WERI-Rb-1 (cell line): ENCODE measurements around the gene SAMD9.

Experiments
- DNase-seq: peaks from one replicate; pipeline ENCODE4 v3.0.0-alpha.2; 2020
- H3K27ac ChIP-seq: fragments of 250-450 bp; sonication (Bioruptor Pico); 2 replicates; pipeline ENCODE4 v1.5.1; 2020; ENCODE audit warnings: mild to moderate bottlenecking, moderate library complexity
- H3K27me3 ChIP-seq: fragments of 250-450 bp; sonication (Bioruptor Pico); 2 replicates; pipeline ENCODE4 v1.5.1; 2021; ENCODE audit warnings: mild to moderate bottlenecking, low read depth, moderate library complexity; ENCODE audit not compliant: insufficient read depth, severe bottlenecking
- H3K36me3 ChIP-seq: fragments of 250-450 bp; sonication (Bioruptor Pico); 2 replicates; pipeline ENCODE4 v1.5.1; 2020; ENCODE audit warnings: mild to moderate bottlenecking, moderate library complexity
- H3K4me3 ChIP-seq: 2 replicates; pipeline ENCODE4 v1.5.1; 2011; ENCODE audit warnings: low read depth, mild to moderate bottlenecking, control low read depth, low read length
- H3K9me3 ChIP-seq: fragments of 250-450 bp; sonication (Bioruptor Pico); 2 replicates; pipeline ENCODE4 v1.5.1; 2021; ENCODE audit warnings: mild to moderate bottlenecking, moderate library complexity; ENCODE audit not compliant: severe bottlenecking
- CTCF ChIP-seq: IDR thresholded peaks from 2 replicates; pipeline ENCODE4 v1.5.1; 2011; ENCODE audit warnings: low read depth, mild to moderate bottlenecking, control low read depth, inconsistent platforms, low read length

The SAMD9 gene

GRCh38 chr7:93117852-93118530 lies at the start of gene SAMD9:
TSS of gene SAMD9 (minus strand) at chr7:93117979. CDS start at chr7:93106097, 11,882 bp downstream.
- H3K36me3 ChIP-seq, result no peaks in the 10 kb centered on the region
- no peak for TF ChIP-seq CTCF
- H3K27me3 ChIP-seq, result no peaks in the 10 kb centered on the region
- no peak for DNase-seq
- H3K9me3 ChIP-seq, result no peaks in the 10 kb centered on the region
- H3K27ac ChIP-seq, result no peak within 1 kb of the TSS
- H3K4me3 ChIP-seq, result no peak within 1 kb of the TSS

- H3K4me3 ChIP-seq, result no peak overlapping the region
- H3K9me3 ChIP-seq, result no peaks in the 10 kb centered on the region
- H3K36me3 ChIP-seq, result no peaks in the 10 kb centered on the region
- DNase-seq, result no peak
- no peak overlapping the region for H3K27ac ChIP-seq
- H3K27me3 ChIP-seq, result no peaks in the 10 kb centered on the region
- no peak for TF ChIP-seq CTCF
These were observed 47.7 kb upstream of the SAMD9 start for GRCh38 chr7:93165447-93165846.

- H3K9me3 ChIP-seq, result no peaks in the 10 kb centered on the region
- H3K27me3 ChIP-seq, result no peaks in the 10 kb centered on the region
- H3K4me3 ChIP-seq, result no peak overlapping the region
- no peaks in the 10 kb centered on the region for H3K36me3 ChIP-seq
- no peak for TF ChIP-seq CTCF
- DNase-seq, result no peak
- no peak overlapping the region for H3K27ac ChIP-seq
These were observed 47.0 kb upstream of the SAMD9 start for GRCh38 chr7:93164766-93165165.

GRCh38 chr7:93161181-93161762 lies 43.5 kb upstream of the SAMD9 start:
- Histone ChIP-seq H3K36me3 (no peaks in the 10 kb centered on the region), H3K9me3 (no peaks in the 10 kb centered on the region), H3K27ac (no peak overlapping the region), H3K27me3 (no peaks in the 10 kb centered on the region), H3K4me3 (no peak overlapping the region)
- DNase-seq, result no peak
- no peak for TF ChIP-seq CTCF

GRCh38 chr7:93160410-93160809 lies 42.6 kb upstream of the SAMD9 start:
- H3K27me3 ChIP-seq, result no peaks in the 10 kb centered on the region
- TF ChIP-seq CTCF, result no peak
- no peaks in the 10 kb centered on the region for H3K9me3 ChIP-seq
- no peak for DNase-seq
- no peak overlapping the region for H3K4me3 ChIP-seq
- no peaks in the 10 kb centered on the region for H3K36me3 ChIP-seq
- no peak overlapping the region for H3K27ac ChIP-seq

GRCh38 chr7:93159490-93159889 lies 41.7 kb upstream of the SAMD9 start:
- TF ChIP-seq CTCF, result no peak
- Histone ChIP-seq H3K4me3 (no peak overlapping the region), H3K27me3 (no peaks in the 10 kb centered on the region), H3K36me3 (no peaks in the 10 kb centered on the region), H3K27ac (no peak overlapping the region), H3K9me3 (no peaks in the 10 kb centered on the region)
- no peak for DNase-seq
